CD4-positive, alpha-beta T cell treated with Interleukin-10 for 1 hour (primary cell): ENCODE data around the gene SMAP1.

Experiments
- DNase-seq: peaks from one replicate; pipeline ENCODE4 v3.0.0-alpha.2; 2020

Gene SMAP1

GRCh38 chr6:70667711-70668498 lies at the start of gene SMAP1:
Gene SMAP1 (plus strand): TSS chr6:70667883. CDS start chr6:70668024, 141 bp downstream.
- DNase-seq = peak; percentile 93

- DNase-seq = no peak
These were observed 46.9 kb upstream of the SMAP1 start for GRCh38 chr6:70620746-70621145.

GRCh38 chr6:70622461-70622860 lies 45.2 kb upstream of the SMAP1 start:
- DNase-seq = no peak

GRCh38 chr6:70625436-70625835 lies 42.2 kb upstream of the SMAP1 start:
- no peak for DNase-seq

- no peak for DNase-seq
These were observed 40.0 kb upstream of the SMAP1 start for GRCh38 chr6:70627500-70628254.

GRCh38 chr6:70629929-70630328 lies 37.8 kb upstream of the SMAP1 start:
- no peak for DNase-seq

GRCh38 chr6:70633870-70634269 lies 33.8 kb upstream of the SMAP1 start:
- no peak for DNase-seq

- DNase-seq = no peak
These were observed 31.1 kb upstream of the SMAP1 start for GRCh38 chr6:70636596-70636995.

GRCh38 chr6:70638468-70638867 lies 29.2 kb upstream of the SMAP1 start:
- DNase-seq = no peak

- peak; percentile 68 for DNase-seq
These were observed 16.3 kb upstream of the SMAP1 start for GRCh38 chr6:70651326-70651905.

GRCh38 chr6:70652216-70652615 lies 15.5 kb upstream of the SMAP1 start:
- DNase-seq = no peak

GRCh38 chr6:70657706-70658105 lies 10.0 kb upstream of the SMAP1 start:
- DNase-seq = no peak

- no peak for DNase-seq
These were observed 3.7 kb upstream of the SMAP1 start for GRCh38 chr6:70663881-70664466.

- no peak for DNase-seq
These were observed 977 bp upstream of the SMAP1 start for GRCh38 chr6:70666706-70667105.

GRCh38 chr6:70667256-70667710 lies 400 bp upstream of the SMAP1 start:
- DNase-seq = no peak

GRCh38 chr6:70668499-70668812 lies 773 bp downstream of the SMAP1 start:
- DNase-seq = no peak

GRCh38 chr6:70669133-70669532 lies 1.4 kb downstream of the SMAP1 start:
- no peak for DNase-seq

- no peak for DNase-seq
These were observed 4.9 kb downstream of the SMAP1 start for GRCh38 chr6:70672549-70672948.

- no peak for DNase-seq
These were observed 5.4 kb downstream of the SMAP1 start for GRCh38 chr6:70673054-70673453.

GRCh38 chr6:70673601-70674000 lies 5.9 kb downstream of the SMAP1 start:
- no peak for DNase-seq

- DNase-seq = no peak
These were observed 8.1 kb downstream of the SMAP1 start for GRCh38 chr6:70675822-70676221.

GRCh38 chr6:70676821-70677220 lies 9.1 kb downstream of the SMAP1 start:
- no peak for DNase-seq

GRCh38 chr6:70680396-70680795 lies 12.7 kb downstream of the SMAP1 start:
- DNase-seq = no peak
